ENCODE data around the gene SOWAHB. TPM values are rescaled to one million over a fixed set of nuclear protein-coding genes. Genes with fewer than 3 reads are reported as not detected.

Gene SOWAHB
- not detected in 2 replicates for total RNA-seq

GRCh38 chr4:76897536-76898384 is at the start of gene SOWAHB:
SOWAHB (minus strand) TSS chr4:76898144; CDS start chr4:76897849, 295 bp downstream.

Other genes starting within 250 kb of the SOWAHB start
- 300 and 349 TPM in 2 replicates for gene SEPTIN11, start 51.6 kb upstream of the SOWAHB start, total RNA-seq
- gene CCNI, start 177.8 kb upstream of the SOWAHB start, total RNA-seq = 106 and 193 TPM in 2 replicates